ENCODE results near the gene UROC1.

GRCh38 chr3:126496894-126497850 is 20.4 kb downstream of the UROC1 start:
- no peak for TF ChIP-seq CTCF (conservative IDR thresholded peaks at IDR 0.05; ENCODE audit: low read length)
- no peak for TF ChIP-seq EZH2phosphoT487 (IDR thresholded peaks at IDR 0.05; ENCODE audit: borderline replicate concordance)

Measured in Loucy (cell line).